Measurements from ENCODE around the gene HDGFL1.

Gene HDGFL1

GRCh38 chr6:22583927-22584326 lies 14.6 kb downstream of the HDGFL1 start:
- no peaks in the 10 kb centered on the region for H3K9me3 ChIP-seq (ENCODE audit: control insufficient read depth in 2 of 2, low read length in 2 of 2)
- H3K4me1 ChIP-seq (ENCODE audit: control insufficient read depth in 2 of 2, insufficient read depth in 2 of 2, low read length in 2 of 2) = no peaks in the 10 kb centered on the region
- H3K4me3 ChIP-seq (ENCODE audit: low read length in 2 of 2) = no peak overlapping the region
- H3K27me3 ChIP-seq (ENCODE audit: control insufficient read depth in 2 of 2, insufficient read depth in 2 of 2, low read length in 2 of 2) = no peaks in the 10 kb centered on the region
- H3K27ac ChIP-seq (ENCODE audit: low read depth in 2 of 2, low read length in 2 of 2) = no peak overlapping the region
- no peaks in the 10 kb centered on the region for H3K36me3 ChIP-seq (ENCODE audit: control insufficient read depth in 2 of 2, insufficient read depth in 2 of 2, low read length in 2 of 2)
- no peak overlapping the region for H3K9ac ChIP-seq (ENCODE audit: low read depth in 1 of 2, low read length in 2 of 2)

GRCh38 chr6:22589118-22589517 lies 19.8 kb downstream of the HDGFL1 start:
- no peaks in the 10 kb centered on the region for H3K36me3 ChIP-seq (ENCODE audit: control insufficient read depth in 2 of 2, insufficient read depth in 2 of 2, low read length in 2 of 2)
- H3K9ac ChIP-seq (ENCODE audit: low read depth in 1 of 2, low read length in 2 of 2) = no peak overlapping the region
- H3K4me1 ChIP-seq (ENCODE audit: control insufficient read depth in 2 of 2, insufficient read depth in 2 of 2, low read length in 2 of 2) = no peaks in the 10 kb centered on the region
- no peak overlapping the region for H3K27ac ChIP-seq (ENCODE audit: low read depth in 2 of 2, low read length in 2 of 2)
- peaks cover 0 to 2% of the 10 kb centered on the region in 2 donors for H3K9me3 ChIP-seq (ENCODE audit: control insufficient read depth in 2 of 2, low read length in 2 of 2)
- no peak overlapping the region for H3K4me3 ChIP-seq (ENCODE audit: low read length in 2 of 2)
- no peaks in the 10 kb centered on the region for H3K27me3 ChIP-seq (ENCODE audit: control insufficient read depth in 2 of 2, insufficient read depth in 2 of 2, low read length in 2 of 2)

- Histone ChIP-seq H3K9me3 (ENCODE audit: control insufficient read depth in 2 of 2, low read length in 2 of 2) (peaks cover 0 to 2% of the 10 kb centered on the region in 2 donors), H3K4me1 (ENCODE audit: control insufficient read depth in 2 of 2, insufficient read depth in 2 of 2, low read length in 2 of 2) (no peaks in the 10 kb centered on the region), H3K27ac (ENCODE audit: low read depth in 2 of 2, low read length in 2 of 2) (no peak overlapping the region)
Measured at GRCh38 chr6:22590423-22590822, 21.1 kb downstream of the HDGFL1 start.

GRCh38 chr6:22593895-22594294 lies 24.5 kb downstream of the HDGFL1 start:
- Histone ChIP-seq H3K27ac (ENCODE audit: low read depth in 2 of 2, low read length in 2 of 2) (no peak overlapping the region), H3K27me3 (ENCODE audit: control insufficient read depth in 2 of 2, insufficient read depth in 2 of 2, low read length in 2 of 2) (no peaks in the 10 kb centered on the region), H3K36me3 (ENCODE audit: control insufficient read depth in 2 of 2, insufficient read depth in 2 of 2, low read length in 2 of 2) (no peaks in the 10 kb centered on the region), H3K9me3 (ENCODE audit: control insufficient read depth in 2 of 2, low read length in 2 of 2) (peaks cover 0 to 2% of the 10 kb centered on the region in 2 donors), H3K4me3 (ENCODE audit: low read length in 2 of 2) (no peak overlapping the region), H3K4me1 (ENCODE audit: control insufficient read depth in 2 of 2, insufficient read depth in 2 of 2, low read length in 2 of 2) (no peaks in the 10 kb centered on the region), H3K9ac (ENCODE audit: low read depth in 1 of 2, low read length in 2 of 2) (no peak overlapping the region)

More at GRCh38 chr6:22590423-22590822, 21.1 kb downstream of the HDGFL1 start:
- Histone ChIP-seq H3K27me3 (ENCODE audit: control insufficient read depth in 2 of 2, insufficient read depth in 2 of 2, low read length in 2 of 2) (no peaks in the 10 kb centered on the region), H3K36me3 (ENCODE audit: control insufficient read depth in 2 of 2, insufficient read depth in 2 of 2, low read length in 2 of 2) (no peaks in the 10 kb centered on the region), H3K4me3 (ENCODE audit: low read length in 2 of 2) (no peak overlapping the region), H3K9ac (ENCODE audit: low read depth in 1 of 2, low read length in 2 of 2) (no peak overlapping the region)

- H3K27me3 ChIP-seq (ENCODE audit: control insufficient read depth in 2 of 2, insufficient read depth in 2 of 2, low read length in 2 of 2) = no peaks in the 10 kb centered on the region
Measured at GRCh38 chr6:22596011-22596410, 26.6 kb downstream of the HDGFL1 start.

GRCh38 chr6:22598339-22598738 lies 29.0 kb downstream of the HDGFL1 start:
- H3K9me3 ChIP-seq (ENCODE audit: control insufficient read depth in 2 of 2, low read length in 2 of 2) = no peaks in the 10 kb centered on the region
- H3K4me1 ChIP-seq (ENCODE audit: control insufficient read depth in 2 of 2, insufficient read depth in 2 of 2, low read length in 2 of 2) = no peaks in the 10 kb centered on the region
- no peak overlapping the region for H3K9ac ChIP-seq (ENCODE audit: low read depth in 1 of 2, low read length in 2 of 2)
- H3K36me3 ChIP-seq (ENCODE audit: control insufficient read depth in 2 of 2, insufficient read depth in 2 of 2, low read length in 2 of 2) = no peaks in the 10 kb centered on the region
- no peaks in the 10 kb centered on the region for H3K27me3 ChIP-seq (ENCODE audit: control insufficient read depth in 2 of 2, insufficient read depth in 2 of 2, low read length in 2 of 2)
- H3K4me3 ChIP-seq (ENCODE audit: low read length in 2 of 2) = no peak overlapping the region
- H3K27ac ChIP-seq (ENCODE audit: low read depth in 2 of 2, low read length in 2 of 2) = no peak overlapping the region

More at GRCh38 chr6:22596011-22596410, 26.6 kb downstream of the HDGFL1 start:
- no peaks in the 10 kb centered on the region for H3K9me3 ChIP-seq (ENCODE audit: control insufficient read depth in 2 of 2, low read length in 2 of 2)
- H3K27ac ChIP-seq (ENCODE audit: low read depth in 2 of 2, low read length in 2 of 2) = no peak overlapping the region
- no peak overlapping the region for H3K4me3 ChIP-seq (ENCODE audit: low read length in 2 of 2)
- H3K9ac ChIP-seq (ENCODE audit: low read depth in 1 of 2, low read length in 2 of 2) = no peak overlapping the region
- H3K36me3 ChIP-seq (ENCODE audit: control insufficient read depth in 2 of 2, insufficient read depth in 2 of 2, low read length in 2 of 2) = no peaks in the 10 kb centered on the region
- no peaks in the 10 kb centered on the region for H3K4me1 ChIP-seq (ENCODE audit: control insufficient read depth in 2 of 2, insufficient read depth in 2 of 2, low read length in 2 of 2)

- Histone ChIP-seq H3K27ac (ENCODE audit: low read depth in 2 of 2, low read length in 2 of 2) (no peak overlapping the region), H3K9me3 (ENCODE audit: control insufficient read depth in 2 of 2, low read length in 2 of 2) (no peaks in the 10 kb centered on the region)
Measured at GRCh38 chr6:22600059-22600458, 30.7 kb downstream of the HDGFL1 start.

GRCh38 chr6:22601984-22602383 lies 32.6 kb downstream of the HDGFL1 start:
- no peak overlapping the region for H3K9ac ChIP-seq (ENCODE audit: low read depth in 1 of 2, low read length in 2 of 2)
- H3K4me3 ChIP-seq (ENCODE audit: low read length in 2 of 2) = no peak overlapping the region
- H3K9me3 ChIP-seq (ENCODE audit: control insufficient read depth in 2 of 2, low read length in 2 of 2) = no peaks in the 10 kb centered on the region
- H3K4me1 ChIP-seq (ENCODE audit: control insufficient read depth in 2 of 2, insufficient read depth in 2 of 2, low read length in 2 of 2) = no peaks in the 10 kb centered on the region
- no peaks in the 10 kb centered on the region for H3K36me3 ChIP-seq (ENCODE audit: control insufficient read depth in 2 of 2, insufficient read depth in 2 of 2, low read length in 2 of 2)
- no peak overlapping the region for H3K27ac ChIP-seq (ENCODE audit: low read depth in 2 of 2, low read length in 2 of 2)
- H3K27me3 ChIP-seq (ENCODE audit: control insufficient read depth in 2 of 2, insufficient read depth in 2 of 2, low read length in 2 of 2) = no peaks in the 10 kb centered on the region

More at GRCh38 chr6:22600059-22600458, 30.7 kb downstream of the HDGFL1 start:
- Histone ChIP-seq H3K36me3 (ENCODE audit: control insufficient read depth in 2 of 2, insufficient read depth in 2 of 2, low read length in 2 of 2) (no peaks in the 10 kb centered on the region), H3K9ac (ENCODE audit: low read depth in 1 of 2, low read length in 2 of 2) (no peak overlapping the region), H3K4me1 (ENCODE audit: control insufficient read depth in 2 of 2, insufficient read depth in 2 of 2, low read length in 2 of 2) (no peaks in the 10 kb centered on the region), H3K4me3 (ENCODE audit: low read length in 2 of 2) (no peak overlapping the region), H3K27me3 (ENCODE audit: control insufficient read depth in 2 of 2, insufficient read depth in 2 of 2, low read length in 2 of 2) (no peaks in the 10 kb centered on the region)

GRCh38 chr6:22605736-22606135 lies 36.4 kb downstream of the HDGFL1 start:
- no peaks in the 10 kb centered on the region for H3K27me3 ChIP-seq (ENCODE audit: control insufficient read depth in 2 of 2, insufficient read depth in 2 of 2, low read length in 2 of 2)
- H3K36me3 ChIP-seq (ENCODE audit: control insufficient read depth in 2 of 2, insufficient read depth in 2 of 2, low read length in 2 of 2) = no peaks in the 10 kb centered on the region
- no peaks in the 10 kb centered on the region for H3K9me3 ChIP-seq (ENCODE audit: control insufficient read depth in 2 of 2, low read length in 2 of 2)
- H3K27ac ChIP-seq (ENCODE audit: low read depth in 2 of 2, low read length in 2 of 2) = no peak overlapping the region
- no peaks in the 10 kb centered on the region for H3K4me1 ChIP-seq (ENCODE audit: control insufficient read depth in 2 of 2, insufficient read depth in 2 of 2, low read length in 2 of 2)
- H3K4me3 ChIP-seq (ENCODE audit: low read length in 2 of 2) = no peak overlapping the region
- H3K9ac ChIP-seq (ENCODE audit: low read depth in 1 of 2, low read length in 2 of 2) = no peak overlapping the region

GRCh38 chr6:22610127-22610526 lies 40.8 kb downstream of the HDGFL1 start:
- no peaks in the 10 kb centered on the region for H3K9me3 ChIP-seq (ENCODE audit: control insufficient read depth in 2 of 2, low read length in 2 of 2)
- no peaks in the 10 kb centered on the region for H3K4me1 ChIP-seq (ENCODE audit: control insufficient read depth in 2 of 2, insufficient read depth in 2 of 2, low read length in 2 of 2)
- H3K9ac ChIP-seq (ENCODE audit: low read depth in 1 of 2, low read length in 2 of 2) = no peak overlapping the region
- no peak overlapping the region for H3K4me3 ChIP-seq (ENCODE audit: low read length in 2 of 2)
- no peaks in the 10 kb centered on the region for H3K27me3 ChIP-seq (ENCODE audit: control insufficient read depth in 2 of 2, insufficient read depth in 2 of 2, low read length in 2 of 2)
- no peak overlapping the region for H3K27ac ChIP-seq (ENCODE audit: low read depth in 2 of 2, low read length in 2 of 2)
- no peaks in the 10 kb centered on the region for H3K36me3 ChIP-seq (ENCODE audit: control insufficient read depth in 2 of 2, insufficient read depth in 2 of 2, low read length in 2 of 2)

- no peaks in the 10 kb centered on the region for H3K9me3 ChIP-seq (ENCODE audit: control insufficient read depth in 2 of 2, low read length in 2 of 2)
- no peak overlapping the region for H3K27ac ChIP-seq (ENCODE audit: low read depth in 2 of 2, low read length in 2 of 2)
- no peaks in the 10 kb centered on the region for H3K4me1 ChIP-seq (ENCODE audit: control insufficient read depth in 2 of 2, insufficient read depth in 2 of 2, low read length in 2 of 2)
- H3K4me3 ChIP-seq (ENCODE audit: low read length in 2 of 2) = no peak overlapping the region
- no peaks in the 10 kb centered on the region for H3K27me3 ChIP-seq (ENCODE audit: control insufficient read depth in 2 of 2, insufficient read depth in 2 of 2, low read length in 2 of 2)
- no peak overlapping the region for H3K9ac ChIP-seq (ENCODE audit: low read depth in 1 of 2, low read length in 2 of 2)
- H3K36me3 ChIP-seq (ENCODE audit: control insufficient read depth in 2 of 2, insufficient read depth in 2 of 2, low read length in 2 of 2) = no peaks in the 10 kb centered on the region
Measured at GRCh38 chr6:22612236-22612635, 42.9 kb downstream of the HDGFL1 start.

All from mucosa of rectum (tissue), 2 donors.